Panc1 (cell line): ENCODE measurements around the gene GLOD4. TPM values are rescaled to one million over a fixed set of nuclear protein-coding genes. Genes with fewer than 3 reads are reported as not detected.

Experiments
- ATAC-seq: fragments of 200-7000 bp; cut with Tn5 transposase; 2 replicates; pipeline ENCODE4 v1.9.1; 2020; ENCODE audit warnings: mild to moderate bottlenecking, moderate library complexity
- BruUV-seq: library from RNA; stranded (reverse); fragments of 400-500 nt; replicated peaks from 2 replicates; lab custom pipeline; 2021; lab: Mats Ljungman, UMichigan
- CTCF ChIA-PET: fragments of 300-600 bp; sonication (Branson Sonifier 250); formaldehyde crosslinking; loops from one replicate; lab custom pipeline; 2022; ENCODE audit warnings: antibody characterized with exemption; lab: Charles Lee
- POLR2A ChIA-PET: fragments of 300-600 bp; sonication (Branson Sonifier 250); formaldehyde crosslinking; loops from one replicate; lab custom pipeline; 2022; ENCODE audit warnings: antibody characterized with exemption; lab: Charles Lee
- DNase-seq: peaks from one replicate; pipeline ENCODE4 v3.0.0-alpha.2; 2010; ENCODE audit warnings: low read depth, low spot score
- H3K27ac ChIP-seq: 2 replicates; pipeline ENCODE4 v1.5.1; 2011; ENCODE audit warnings: mild to moderate bottlenecking, low read length, inconsistent platforms
- H3K27me3 ChIP-seq: fragments of 200-500 bp; sonication (Bioruptor generic); 2 replicates; pipeline ENCODE4 v1.6.0; 2014; ENCODE audit warnings: low read length, inconsistent platforms; ENCODE audit not compliant: control insufficient read depth, insufficient read depth
- H3K36me3 ChIP-seq: fragments of 200-500 bp; sonication (Bioruptor generic); 2 replicates; pipeline ENCODE4 v1.5.1; 2014; ENCODE audit warnings: inconsistent platforms, mild to moderate bottlenecking, low read length, moderate library complexity; ENCODE audit not compliant: control insufficient read depth, insufficient read depth
- H3K4me1 ChIP-seq: 2 replicates; pipeline ENCODE4 v1.5.1; 2011; ENCODE audit warnings: inconsistent platforms, mild to moderate bottlenecking, low read length, moderate library complexity; ENCODE audit not compliant: control insufficient read depth, insufficient read depth
- H3K4me3 ChIP-seq, 2 experiments: 2 replicates each; pipeline ENCODE4 v1.5.1; 2011 to 2012; ENCODE audit warnings: low read depth in 2 of 2, low read length in 2 of 2, mild to moderate bottlenecking in 2 of 2, inconsistent platforms in 1 of 2, moderate library complexity in 1 of 2
- H3K9me3 ChIP-seq: fragments of 200-500 bp; sonication (Bioruptor generic); 2 replicates; pipeline ENCODE4 v1.5.1; 2014; ENCODE audit warnings: low read depth, mild to moderate bottlenecking, inconsistent platforms, low read length, moderate library complexity; ENCODE audit not compliant: control insufficient read depth, insufficient read depth
- POLR2AphosphoS5 ChIP-seq: IDR thresholded peaks from 2 replicates; pipeline ENCODE4 v1.6.1; 2012; ENCODE audit warnings: mild to moderate bottlenecking, low read depth, low read length, moderate library complexity
- SIN3A ChIP-seq: IDR thresholded peaks from 2 replicates; pipeline ENCODE4 v1.6.1; 2012; ENCODE audit warnings: low read depth, mild to moderate bottlenecking, low read length, moderate library complexity, borderline replicate concordance; ENCODE audit not compliant: insufficient read depth
- in situ Hi-C: cut with HindIII; loops from 2 replicates; pipeline ENCODE4 v1.10.0; 2016; ENCODE audit warnings: low sequenced_read_pairs, low pct_unique_long_range_greater_than_20kb
- intact Hi-C: fragments of 100-400 bp; cut with micrococcal nuclease; formaldehyde crosslinking; loops from one replicate; pipeline ENCODE4 v1.10.0; 2022; ENCODE audit not compliant: unreplicated experiment
- total RNA-seq: library from RNA; stranded (reverse); gene quantifications from one replicate; pipeline ENCODE4 v1.2.1, GENCODE V29; 2021; ENCODE audit not compliant: unreplicated experiment
- TF ChIP-seq, protein P1 (sequence below), 2 experiments: IDR thresholded peaks; 2 replicates each; pipeline ENCODE4 v1.6.1; 2011 to 2012; ENCODE audit warnings: low read depth in 2 of 2, control low read depth in 1 of 2, low read length in 1 of 2, mild to moderate bottlenecking in 1 of 2, moderate library complexity in 1 of 2; ENCODE audit not compliant: insufficient read depth in 1 of 2
- TF ChIP-seq, protein P2 (sequence below): fragments of 450-650 bp; IDR thresholded peaks from 2 replicates; pipeline ENCODE4 v1.5.1; 2017; ENCODE audit warnings: mild to moderate bottlenecking

GLOD4 gene
- total RNA-seq, 1 experiment from 2014 or later, result 57.8 TPM

DNA sequence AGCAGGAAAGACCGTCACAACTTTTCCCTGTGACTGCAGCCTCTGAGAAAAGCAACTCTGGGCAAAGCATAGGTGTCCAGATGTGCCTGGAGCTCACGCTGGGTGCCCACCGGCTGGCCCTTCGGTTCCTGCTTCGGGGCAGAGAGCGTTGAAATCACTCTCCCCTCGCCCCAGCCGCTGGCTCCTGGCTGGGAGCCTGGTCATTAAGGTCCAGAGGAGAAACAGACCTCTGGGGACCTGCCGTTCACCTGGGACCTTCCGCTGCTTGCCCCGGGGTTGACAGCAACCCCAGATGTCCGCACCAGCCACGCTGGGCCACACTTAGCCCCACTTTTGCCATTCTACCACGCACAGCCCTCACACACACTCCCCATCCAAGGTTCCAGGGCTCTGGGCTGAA is 13.2 kb upstream of the GLOD4 start:
- Histone ChIP-seq H3K27ac (peak overlapping the region; percentile 66), H3K4me1 (peaks cover 17% of the 10 kb centered on the region), H3K9me3 (no peaks in the 10 kb centered on the region), H3K36me3 (no peaks in the 10 kb centered on the region; the same call in 1 of the 2 replicates), H3K27me3 (no peaks in the 10 kb centered on the region), H3K4me3 (no peak overlapping the region)
- intact Hi-C loops (loop anchor here (5.0 kb wide), 1 partner anchor 187 kb away; no protein-coding TSS in a partner anchor), in situ Hi-C loops (no loop called here)
- DNase-seq (no peak), ATAC-seq (peak; percentile 6)
- TF ChIP-seq, protein P1, sequence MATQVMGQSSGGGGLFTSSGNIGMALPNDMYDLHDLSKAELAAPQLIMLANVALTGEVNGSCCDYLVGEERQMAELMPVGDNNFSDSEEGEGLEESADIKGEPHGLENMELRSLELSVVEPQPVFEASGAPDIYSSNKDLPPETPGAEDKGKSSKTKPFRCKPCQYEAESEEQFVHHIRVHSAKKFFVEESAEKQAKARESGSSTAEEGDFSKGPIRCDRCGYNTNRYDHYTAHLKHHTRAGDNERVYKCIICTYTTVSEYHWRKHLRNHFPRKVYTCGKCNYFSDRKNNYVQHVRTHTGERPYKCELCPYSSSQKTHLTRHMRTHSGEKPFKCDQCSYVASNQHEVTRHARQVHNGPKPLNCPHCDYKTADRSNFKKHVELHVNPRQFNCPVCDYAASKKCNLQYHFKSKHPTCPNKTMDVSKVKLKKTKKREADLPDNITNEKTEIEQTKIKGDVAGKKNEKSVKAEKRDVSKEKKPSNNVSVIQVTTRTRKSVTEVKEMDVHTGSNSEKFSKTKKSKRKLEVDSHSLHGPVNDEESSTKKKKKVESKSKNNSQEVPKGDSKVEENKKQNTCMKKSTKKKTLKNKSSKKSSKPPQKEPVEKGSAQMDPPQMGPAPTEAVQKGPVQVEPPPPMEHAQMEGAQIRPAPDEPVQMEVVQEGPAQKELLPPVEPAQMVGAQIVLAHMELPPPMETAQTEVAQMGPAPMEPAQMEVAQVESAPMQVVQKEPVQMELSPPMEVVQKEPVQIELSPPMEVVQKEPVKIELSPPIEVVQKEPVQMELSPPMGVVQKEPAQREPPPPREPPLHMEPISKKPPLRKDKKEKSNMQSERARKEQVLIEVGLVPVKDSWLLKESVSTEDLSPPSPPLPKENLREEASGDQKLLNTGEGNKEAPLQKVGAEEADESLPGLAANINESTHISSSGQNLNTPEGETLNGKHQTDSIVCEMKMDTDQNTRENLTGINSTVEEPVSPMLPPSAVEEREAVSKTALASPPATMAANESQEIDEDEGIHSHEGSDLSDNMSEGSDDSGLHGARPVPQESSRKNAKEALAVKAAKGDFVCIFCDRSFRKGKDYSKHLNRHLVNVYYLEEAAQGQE (IDR thresholded peaks at IDR 0.05; ENCODE audit: insufficient read depth in 1 of 2, low read depth in 2 of 2, low read length in 1 of 2), result no peak
- no peak for TF ChIP-seq SIN3A
- ChIA-PET POLR2A (no interaction called here), CTCF (interaction anchor here (0.6 to 2.1 kb wide), 2 partner anchors 144 to 186 kb away, joined by 3 to 14 read pairs; no protein-coding TSS in a partner anchor)
- BruUV-seq, result no TSS peak

DNA sequence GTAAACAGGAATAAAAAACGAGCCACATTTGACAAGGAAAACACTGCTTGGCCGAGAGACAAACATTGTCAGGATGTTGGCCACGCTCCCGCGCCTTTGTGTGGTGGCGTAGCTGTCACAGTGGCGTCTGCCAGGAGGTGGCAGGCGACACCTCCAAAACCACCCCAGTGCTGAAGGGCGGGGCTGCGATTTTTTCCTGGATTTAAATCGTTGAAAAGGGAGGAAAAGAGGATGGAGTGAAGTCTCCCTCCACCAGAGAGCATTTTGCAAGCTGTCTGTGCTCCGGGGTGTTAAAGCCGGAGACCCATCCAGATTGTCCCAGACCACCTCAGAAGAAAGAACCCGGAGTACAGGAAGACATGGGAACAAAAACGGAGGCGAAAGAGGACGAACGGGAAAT is 12.8 kb upstream of the GLOD4 start:
- TF ChIP-seq, protein P2, sequence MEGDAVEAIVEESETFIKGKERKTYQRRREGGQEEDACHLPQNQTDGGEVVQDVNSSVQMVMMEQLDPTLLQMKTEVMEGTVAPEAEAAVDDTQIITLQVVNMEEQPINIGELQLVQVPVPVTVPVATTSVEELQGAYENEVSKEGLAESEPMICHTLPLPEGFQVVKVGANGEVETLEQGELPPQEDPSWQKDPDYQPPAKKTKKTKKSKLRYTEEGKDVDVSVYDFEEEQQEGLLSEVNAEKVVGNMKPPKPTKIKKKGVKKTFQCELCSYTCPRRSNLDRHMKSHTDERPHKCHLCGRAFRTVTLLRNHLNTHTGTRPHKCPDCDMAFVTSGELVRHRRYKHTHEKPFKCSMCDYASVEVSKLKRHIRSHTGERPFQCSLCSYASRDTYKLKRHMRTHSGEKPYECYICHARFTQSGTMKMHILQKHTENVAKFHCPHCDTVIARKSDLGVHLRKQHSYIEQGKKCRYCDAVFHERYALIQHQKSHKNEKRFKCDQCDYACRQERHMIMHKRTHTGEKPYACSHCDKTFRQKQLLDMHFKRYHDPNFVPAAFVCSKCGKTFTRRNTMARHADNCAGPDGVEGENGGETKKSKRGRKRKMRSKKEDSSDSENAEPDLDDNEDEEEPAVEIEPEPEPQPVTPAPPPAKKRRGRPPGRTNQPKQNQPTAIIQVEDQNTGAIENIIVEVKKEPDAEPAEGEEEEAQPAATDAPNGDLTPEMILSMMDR, result no peak; the same call in 1 of the 2 replicates
- TF ChIP-seq, protein P1 (IDR thresholded peaks at IDR 0.05; ENCODE audit: insufficient read depth in 1 of 2, low read depth in 2 of 2, low read length in 1 of 2), result no peak
- TF ChIP-seq POLR2AphosphoS5, result no peak; the same call in 1 of the 2 replicates
- peak; percentile 42 for DNase-seq
- ATAC-seq, result peak; percentile 69
- POLR2A ChIA-PET, result no interaction called here
- Histone ChIP-seq H3K27ac (peak overlapping the region; percentile 66), H3K4me1 (peaks cover 17% of the 10 kb centered on the region), H3K9me3 (no peaks in the 10 kb centered on the region), H3K36me3 (no peaks in the 10 kb centered on the region; the same call in 1 of the 2 replicates), H3K27me3 (no peaks in the 10 kb centered on the region), H3K4me3 (no peak overlapping the region)
- intact Hi-C loops, result loop anchor here (5.0 kb wide), 1 partner anchor 187 kb away; no protein-coding TSS in a partner anchor
- BruUV-seq, result no TSS peak
- in situ Hi-C loops, result no loop called here
- CTCF ChIA-PET, result interaction anchor here (2.1 kb wide), 1 partner anchor 186 kb away, joined by 14 read pairs; no protein-coding TSS in a partner anchor
